HG03469 (cell line): ENCODE measurements around the gene TMEM61.

Experiments
- ATAC-seq: cut with Tn5 transposase; IDR thresholded peaks from one replicate; pipeline ENCODE4 v1.9.1; 2021; ENCODE audit warnings: mild to moderate bottlenecking, moderate library complexity, moderate number of reproducible peaks; ENCODE audit not compliant: unreplicated experiment

Gene TMEM61

GRCh38 chr1:55037733-55038551 lies 57.5 kb downstream of the TMEM61 start:
- no peak for ATAC-seq

GRCh38 chr1:55038552-55038838 lies 58.1 kb downstream of the TMEM61 start:
- no peak for ATAC-seq

GRCh38 chr1:55038974-55039341 lies 58.5 kb downstream of the TMEM61 start:
- no peak for ATAC-seq

GRCh38 chr1:55039342-55040082 lies 59.1 kb downstream of the TMEM61 start, which contains the start of gene PCSK9:
Gene PCSK9 (plus strand): TSS chr1:55039548. CDS start chr1:55039838, 290 bp downstream.
- no peak for ATAC-seq

GRCh38 chr1:55040083-55040932 lies 59.9 kb downstream of the TMEM61 start:
- no peak for ATAC-seq

- ATAC-seq = no peak
These were observed 60.6 kb downstream of the TMEM61 start for GRCh38 chr1:55040933-55041494.

- no peak for ATAC-seq
These were observed 61.2 kb downstream of the TMEM61 start for GRCh38 chr1:55041613-55042012.
